ENCODE data around the gene TCEA3.

TCEA3 gene

DNA sequence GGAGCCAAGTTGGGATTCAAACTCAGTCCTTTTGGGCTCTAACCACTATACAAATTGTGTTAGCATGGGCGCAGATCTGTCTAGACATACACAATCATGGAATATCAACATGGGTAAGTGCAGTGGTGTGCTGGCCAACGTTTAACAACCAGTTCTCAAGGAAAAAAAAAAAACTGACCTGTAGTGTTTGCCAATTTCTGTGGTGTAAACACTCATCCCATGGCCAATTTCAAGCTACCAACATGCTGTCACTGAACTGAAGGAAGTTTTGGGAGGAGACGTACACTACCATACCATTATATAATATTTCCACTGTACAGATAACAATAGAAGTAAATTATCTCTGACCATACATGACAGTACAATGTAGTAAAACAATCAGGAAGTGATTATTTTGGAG is 3.2 kb downstream of the TCEA3 start:
- DNase-seq (ENCODE audit: low read depth): no peak

- no peak for DNase-seq (ENCODE audit: low read depth)
These were observed 3.8 kb downstream of the TCEA3 start for GRCh38 chr1:23420778-23421177.

GRCh38 chr1:23419180-23419579 is 5.4 kb downstream of the TCEA3 start:
- no peak for DNase-seq (ENCODE audit: low read depth)

- DNase-seq (ENCODE audit: low read depth): no peak
These were observed 7.0 kb downstream of the TCEA3 start for GRCh38 chr1:23417570-23417969.

DNA sequence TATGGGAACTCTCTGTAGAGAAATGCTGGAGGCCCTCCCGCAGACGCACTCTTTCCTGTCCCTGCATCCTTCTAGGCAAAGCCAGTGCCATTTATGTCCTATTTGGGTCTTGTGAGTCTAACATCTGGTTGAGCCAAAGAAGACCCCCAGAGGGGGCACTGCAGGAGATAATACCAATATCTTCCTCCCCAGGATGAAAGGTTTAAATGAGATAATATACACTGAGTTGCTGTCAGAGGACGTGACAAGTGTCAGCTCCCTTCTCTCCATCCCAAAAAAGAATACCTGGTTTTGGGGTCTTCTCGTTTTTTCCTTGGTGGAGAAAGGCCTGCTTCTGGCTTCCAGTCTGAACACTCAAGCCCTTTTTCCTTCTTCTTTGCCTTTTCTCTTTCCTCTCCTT is 7.6 kb downstream of the TCEA3 start:
- DNase-seq (ENCODE audit: low read depth): no peak

GRCh38 chr1:23408797-23409290 is 15.7 kb downstream of the TCEA3 start:
- DNase-seq (ENCODE audit: low read depth): no peak

- no peak for DNase-seq (ENCODE audit: low read depth)
These were observed 17.4 kb downstream of the TCEA3 start for GRCh38 chr1:23407016-23407630.

DNA sequence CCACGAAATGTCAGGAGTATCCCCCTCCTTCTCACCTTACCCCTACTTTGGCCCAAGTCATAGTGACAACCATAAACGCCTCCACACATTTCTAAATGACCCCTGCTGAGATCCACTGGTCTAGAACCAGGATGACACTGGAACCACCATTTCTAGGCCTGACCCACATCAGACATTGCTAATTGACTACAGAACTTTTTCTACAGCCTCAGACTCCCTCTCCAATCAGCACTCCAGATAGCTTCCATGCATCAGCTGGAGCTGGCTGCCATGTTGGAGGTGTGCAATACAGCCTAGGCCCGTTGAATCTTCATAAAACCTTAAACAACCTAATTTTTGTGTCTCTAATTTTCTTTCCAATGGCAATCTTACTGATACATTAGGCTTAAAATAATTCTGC is 18.6 kb downstream of the TCEA3 start:
- DNase-seq (ENCODE audit: low read depth): no peak

DNA sequence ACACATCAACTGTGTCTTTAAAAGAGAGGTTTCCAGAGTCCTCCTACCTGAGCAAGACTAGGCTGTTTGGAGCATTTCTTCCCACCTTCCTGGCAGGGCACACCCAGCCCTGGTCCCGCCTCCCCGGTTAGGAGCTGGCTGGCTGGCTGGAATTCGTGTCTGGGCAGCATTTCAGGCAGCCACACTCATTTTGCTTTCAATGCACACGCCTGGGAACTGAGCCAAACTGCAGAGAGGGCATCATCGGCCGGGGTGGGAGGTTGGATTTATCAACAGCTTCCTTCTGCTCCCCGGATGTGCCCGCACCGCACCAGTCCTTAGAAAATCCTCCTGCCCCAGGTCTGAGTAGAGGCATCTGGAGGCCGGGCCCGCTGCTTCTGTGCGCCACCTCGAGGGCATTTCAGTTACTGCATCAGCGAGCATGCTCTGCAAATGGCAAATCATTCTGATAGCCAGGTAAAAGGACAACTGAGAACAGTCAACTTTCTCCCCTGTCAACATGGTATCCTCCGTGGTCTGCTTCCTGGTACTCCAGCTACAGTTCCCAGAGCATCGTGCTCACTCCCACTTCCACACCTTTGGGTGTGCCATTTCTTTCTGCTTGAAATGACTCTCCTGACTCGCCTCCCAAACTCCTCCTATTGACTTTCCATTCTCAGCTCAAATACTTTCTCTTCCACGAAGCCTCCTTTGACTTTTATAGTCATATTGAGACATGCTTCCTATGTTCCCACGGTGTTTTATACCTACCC is 20.6 kb downstream of the TCEA3 start:
- DNase-seq (ENCODE audit: low read depth): peak; percentile 91

- DNase-seq (ENCODE audit: low read depth): no peak
These were observed 21.2 kb downstream of the TCEA3 start for GRCh38 chr1:23403355-23403734.

DNA sequence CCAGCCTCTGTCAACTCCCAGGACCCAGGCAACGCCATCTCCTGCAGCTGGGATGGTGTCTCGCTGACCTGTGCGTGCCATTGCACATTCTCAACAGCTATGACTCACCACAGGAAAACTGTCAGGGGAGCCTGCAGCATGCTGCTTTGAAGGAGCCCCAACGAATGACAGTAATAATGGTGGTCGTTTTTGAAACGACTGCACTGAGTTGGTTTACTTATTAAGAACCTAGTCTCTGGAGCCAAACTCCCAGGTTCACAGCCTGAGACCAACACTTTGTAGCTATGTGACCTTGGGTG is 21.6 kb downstream of the TCEA3 start:
- DNase-seq (ENCODE audit: low read depth): no peak

DNA sequence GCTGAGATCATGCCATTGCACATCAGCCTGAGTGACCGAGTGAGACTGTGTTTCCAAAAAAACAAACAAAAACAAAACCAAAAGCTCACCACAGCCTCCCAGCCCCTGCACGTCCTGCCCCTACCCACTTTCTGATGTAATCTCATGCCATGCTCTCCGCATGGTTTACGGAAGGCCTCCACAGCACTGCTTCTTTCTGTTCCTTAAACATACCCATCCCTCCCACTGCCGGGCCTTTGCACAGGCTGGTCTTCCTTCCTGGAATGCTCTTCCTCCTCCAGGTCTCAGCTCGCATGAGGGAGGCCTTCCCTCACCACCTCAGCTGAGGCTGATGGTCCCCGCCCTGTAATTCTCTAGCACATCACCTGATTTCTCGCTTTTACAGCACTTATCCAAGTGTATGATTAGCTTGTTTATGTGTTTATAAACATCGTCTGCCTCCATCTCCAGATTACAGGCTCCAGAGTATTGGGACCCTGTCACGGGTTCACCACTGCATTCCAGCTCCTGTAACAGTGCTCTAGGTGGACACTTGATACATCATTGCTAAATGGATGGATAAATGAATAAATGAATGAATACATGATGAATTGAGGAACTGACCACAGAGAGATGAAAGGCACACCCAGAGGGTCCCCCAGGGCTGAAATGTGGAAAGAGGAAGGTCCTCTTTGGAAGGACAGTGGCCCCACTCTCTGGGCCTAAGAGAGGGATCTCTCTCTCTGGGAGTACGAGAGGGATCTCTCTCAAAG is 22.1 kb downstream of the TCEA3 start:
- no peak for DNase-seq (ENCODE audit: low read depth)

DNA sequence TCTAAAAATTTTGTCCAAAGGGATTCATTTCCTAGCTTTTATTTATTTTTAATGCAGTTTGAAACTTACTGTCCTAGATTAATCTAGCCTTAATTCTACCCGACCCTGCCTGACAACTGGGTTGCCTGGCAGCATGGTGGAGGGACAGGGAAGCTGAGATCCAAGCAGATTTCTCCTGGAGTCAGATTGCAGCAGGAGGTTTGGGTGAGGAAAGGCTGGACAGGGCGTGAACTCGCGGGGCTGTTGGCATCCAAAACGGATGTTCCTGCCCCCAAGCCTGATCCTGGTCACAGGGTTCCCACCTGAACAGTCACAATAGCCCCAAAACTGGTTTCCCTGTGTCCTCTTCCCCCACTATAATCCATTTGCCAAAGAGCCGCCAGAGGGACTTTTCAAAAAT is 23.2 kb downstream of the TCEA3 start:
- DNase-seq (ENCODE audit: low read depth): no peak

GRCh38 chr1:23400324-23401114 is 24.0 kb downstream of the TCEA3 start:
- DNase-seq (ENCODE audit: low read depth): no peak

- DNase-seq (ENCODE audit: low read depth): no peak
These were observed 25.3 kb downstream of the TCEA3 start for GRCh38 chr1:23399229-23399628.

DNA sequence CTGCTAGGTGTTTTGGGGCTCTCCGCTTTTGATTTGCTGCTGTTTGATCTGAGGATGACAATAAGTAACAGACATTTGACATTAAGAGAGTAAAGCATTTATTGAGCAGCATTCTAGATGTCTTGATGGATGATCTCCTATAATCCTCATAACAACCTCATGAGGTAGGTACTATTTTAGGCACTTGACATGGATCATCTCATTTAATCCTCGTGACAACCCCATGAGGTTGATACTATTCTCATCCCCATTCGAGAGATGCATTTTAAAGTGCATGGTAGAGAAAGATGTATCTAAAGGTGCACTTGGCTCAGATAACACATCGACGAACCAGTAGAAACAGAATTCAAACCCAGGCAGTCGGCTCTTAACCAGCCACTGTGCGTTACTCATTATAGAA is 26.6 kb downstream of the TCEA3 start:
- no peak for DNase-seq (ENCODE audit: low read depth)

- DNase-seq (ENCODE audit: low read depth): no peak
These were observed 28.2 kb downstream of the TCEA3 start for GRCh38 chr1:23396380-23396779.

DNA sequence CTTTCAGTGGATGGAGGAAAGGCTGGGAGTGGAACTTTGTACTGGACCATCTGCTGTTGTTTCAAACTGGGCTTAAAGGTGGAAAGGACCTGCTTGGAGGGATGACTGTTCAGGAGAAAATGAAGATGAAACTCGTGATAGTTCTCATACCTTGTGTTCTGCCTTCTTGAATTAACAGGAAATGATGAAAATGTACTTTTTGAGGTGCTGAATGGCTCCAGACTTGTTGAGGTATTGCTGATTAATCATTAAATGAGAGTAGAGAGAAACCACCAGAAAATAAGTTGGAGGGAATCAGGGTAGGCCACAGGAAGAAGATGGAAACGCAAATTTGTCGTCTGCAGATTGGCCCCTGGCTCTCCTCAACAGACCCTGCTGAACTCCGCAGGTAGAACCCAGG is 28.7 kb downstream of the TCEA3 start:
- no peak for DNase-seq (ENCODE audit: low read depth)

DNA sequence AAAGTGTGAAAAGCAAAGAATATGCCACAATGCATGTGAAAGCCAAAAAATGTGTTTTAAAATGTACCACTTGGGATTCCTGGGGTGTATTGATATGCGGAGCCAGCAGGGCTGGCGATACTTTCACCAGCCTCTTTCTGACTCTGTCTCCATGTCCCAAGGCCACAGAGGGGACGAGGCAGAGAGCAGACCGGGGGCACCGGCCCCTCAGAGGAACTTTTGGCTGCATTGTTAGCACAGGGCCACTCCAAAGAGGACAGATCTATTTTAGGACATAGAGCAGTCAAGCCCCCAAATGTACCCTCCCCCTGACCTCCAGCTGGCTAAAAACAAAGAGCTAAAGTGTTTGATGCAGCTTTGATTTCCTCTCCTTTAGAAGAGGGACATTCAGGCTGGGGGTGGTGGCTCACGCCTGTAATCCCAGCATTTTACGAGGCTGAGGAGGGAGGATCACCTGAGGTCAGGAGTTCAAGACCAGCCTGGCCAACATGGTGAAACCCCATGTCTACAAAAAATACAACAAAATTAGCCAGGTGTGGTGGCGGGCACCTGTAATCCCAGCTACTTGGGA is 29.3 kb downstream of the TCEA3 start:
- no peak for DNase-seq (ENCODE audit: low read depth)

DNA sequence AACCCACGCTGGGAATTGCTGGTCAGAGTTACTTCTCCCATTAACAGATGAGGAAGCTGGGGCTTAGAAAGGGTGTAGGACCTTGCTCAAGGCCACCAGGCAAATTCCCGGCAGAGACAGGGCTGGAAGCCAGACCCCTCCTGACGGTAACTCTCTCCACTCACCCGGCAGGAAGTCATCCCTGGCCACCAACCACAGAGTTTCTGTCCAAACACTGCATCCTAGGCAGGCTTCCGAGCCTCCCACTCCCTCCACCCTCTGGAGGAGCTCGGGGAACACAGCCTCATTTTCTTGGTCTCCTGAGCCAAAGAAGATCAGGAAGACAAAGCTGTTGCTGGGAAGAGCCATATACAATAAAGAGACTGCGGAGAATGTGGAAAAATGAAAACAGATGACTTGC is 29.9 kb downstream of the TCEA3 start:
- DNase-seq (ENCODE audit: low read depth): no peak

DNA sequence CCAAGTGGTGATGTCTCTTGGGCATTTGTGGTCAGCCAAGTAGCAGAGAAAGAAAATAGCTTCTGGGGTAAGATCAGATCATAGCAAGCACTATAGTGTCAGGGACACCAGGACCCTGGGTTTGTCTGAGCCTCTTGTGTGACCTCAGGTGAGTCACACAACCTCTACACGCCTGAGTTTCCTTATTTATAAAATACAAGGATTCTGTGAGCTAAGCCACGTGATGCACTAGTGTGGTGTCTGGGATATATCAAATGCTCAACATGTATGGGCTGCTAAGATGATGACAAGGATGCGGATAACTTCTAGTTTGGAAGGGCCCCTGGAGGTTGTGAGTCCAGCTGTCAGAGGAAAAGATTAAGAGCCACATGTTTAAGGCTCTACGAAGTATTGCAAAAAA is 30.4 kb downstream of the TCEA3 start:
- DNase-seq (ENCODE audit: low read depth): peak; percentile 24

DNA sequence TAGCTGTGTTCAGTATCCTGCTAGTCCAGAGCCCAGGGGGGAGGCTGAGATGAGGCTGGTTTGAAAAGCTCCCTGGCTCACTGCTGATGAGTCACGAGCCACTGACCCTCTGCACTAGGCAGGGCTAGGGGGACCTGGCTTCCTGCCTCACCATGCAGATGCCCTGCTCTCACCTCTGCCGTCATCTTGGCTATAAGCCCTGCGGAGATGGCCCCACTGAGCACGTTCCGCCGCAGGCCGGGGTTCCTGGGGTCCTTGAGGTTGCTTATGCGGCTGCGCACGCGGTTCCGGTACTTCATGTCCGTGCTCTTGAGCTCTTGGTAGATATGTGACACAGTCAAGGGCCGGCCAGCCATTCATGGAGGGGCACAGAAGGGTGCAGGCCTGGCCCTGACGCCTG is 30.8 kb downstream of the TCEA3 start:
- peak; percentile 43 for DNase-seq (ENCODE audit: low read depth)
